ENCODE results near the gene CTNNA1. TPM values are rescaled to one million over a fixed set of nuclear protein-coding genes. Genes with fewer than 3 reads are reported as not detected.

The CTNNA1 gene
- total and polyA plus RNA-seq, 2 experiments from 2014 or later = 171 to 260 TPM

DNA sequence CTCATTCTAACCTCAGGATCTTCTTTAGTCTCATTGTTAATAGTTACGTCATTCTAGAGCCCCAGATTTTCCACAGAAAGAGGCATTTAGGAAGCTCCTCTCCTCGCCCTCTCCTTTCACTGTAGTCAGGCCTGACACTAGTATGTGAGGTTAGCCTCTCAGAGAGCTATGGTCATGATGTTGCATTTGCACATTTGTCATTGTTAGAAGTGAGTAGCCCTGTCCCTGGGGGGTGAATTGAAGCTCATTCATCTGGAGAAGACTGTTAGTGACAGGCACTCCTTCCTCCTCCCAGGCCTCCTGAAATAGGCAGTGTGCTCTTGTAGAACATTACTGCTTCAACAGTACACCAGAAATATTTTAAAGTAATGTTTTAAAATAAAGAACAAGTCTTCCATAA is 148.5 kb downstream of the CTNNA1 start:
- Histone ChIP-seq H3K4me1 (ENCODE audit: low read depth) (no peaks in the 10 kb centered on the region), H3K4me3 (no peak overlapping the region), H3K27ac (no peak overlapping the region), H3K36me3 (peaks cover 26% of the 10 kb centered on the region), H3K27me3 (no peaks in the 10 kb centered on the region), H3K9me3 (ENCODE audit: low read depth) (no peaks in the 10 kb centered on the region)
- TF ChIP-seq, protein P1, sequence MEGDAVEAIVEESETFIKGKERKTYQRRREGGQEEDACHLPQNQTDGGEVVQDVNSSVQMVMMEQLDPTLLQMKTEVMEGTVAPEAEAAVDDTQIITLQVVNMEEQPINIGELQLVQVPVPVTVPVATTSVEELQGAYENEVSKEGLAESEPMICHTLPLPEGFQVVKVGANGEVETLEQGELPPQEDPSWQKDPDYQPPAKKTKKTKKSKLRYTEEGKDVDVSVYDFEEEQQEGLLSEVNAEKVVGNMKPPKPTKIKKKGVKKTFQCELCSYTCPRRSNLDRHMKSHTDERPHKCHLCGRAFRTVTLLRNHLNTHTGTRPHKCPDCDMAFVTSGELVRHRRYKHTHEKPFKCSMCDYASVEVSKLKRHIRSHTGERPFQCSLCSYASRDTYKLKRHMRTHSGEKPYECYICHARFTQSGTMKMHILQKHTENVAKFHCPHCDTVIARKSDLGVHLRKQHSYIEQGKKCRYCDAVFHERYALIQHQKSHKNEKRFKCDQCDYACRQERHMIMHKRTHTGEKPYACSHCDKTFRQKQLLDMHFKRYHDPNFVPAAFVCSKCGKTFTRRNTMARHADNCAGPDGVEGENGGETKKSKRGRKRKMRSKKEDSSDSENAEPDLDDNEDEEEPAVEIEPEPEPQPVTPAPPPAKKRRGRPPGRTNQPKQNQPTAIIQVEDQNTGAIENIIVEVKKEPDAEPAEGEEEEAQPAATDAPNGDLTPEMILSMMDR (IDR thresholded peaks at IDR 0.05; ENCODE audit: low read depth, low read length) = no peak
- no peak for DNase-seq (ENCODE audit: low read depth in 1 of 2, low spot score in 1 of 2)

DNA sequence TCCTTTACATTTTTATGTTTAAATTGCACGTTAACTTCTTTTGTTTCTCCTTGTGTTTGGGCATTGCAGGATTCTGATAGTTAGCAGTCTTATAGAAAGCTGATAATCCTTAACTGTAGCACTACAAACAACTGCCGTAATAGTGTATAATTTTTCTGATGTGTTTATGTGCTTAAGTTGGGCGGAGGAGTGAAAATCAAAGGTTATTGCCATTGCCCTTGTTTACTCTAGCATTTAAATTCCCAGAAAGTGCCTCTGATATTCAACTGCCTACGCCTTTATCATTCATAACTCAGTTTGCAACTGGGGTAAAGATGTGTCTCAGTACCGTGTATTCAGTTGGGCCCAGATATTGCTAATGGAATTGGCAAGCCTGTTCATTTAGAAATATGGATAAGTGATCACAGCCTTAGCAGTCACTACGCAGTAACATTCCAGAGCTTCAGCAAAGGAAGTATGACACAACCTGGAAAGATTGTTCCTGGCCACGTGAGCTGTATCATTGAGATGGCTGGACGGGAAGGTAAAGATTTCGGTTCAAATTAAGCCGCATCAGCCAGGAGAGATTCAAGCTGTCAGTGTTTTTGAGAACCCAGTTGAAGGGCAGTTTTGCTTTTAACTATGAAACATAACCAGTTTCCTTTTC is 150.0 kb downstream of the CTNNA1 start:
- TF ChIP-seq, protein P1 (IDR thresholded peaks at IDR 0.05; ENCODE audit: low read depth, low read length) = no peak
- Histone ChIP-seq H3K27me3 (no peaks in the 10 kb centered on the region), H3K27ac (no peak overlapping the region), H3K4me3 (no peak overlapping the region), H3K4me1 (ENCODE audit: low read depth) (no peaks in the 10 kb centered on the region), H3K36me3 (peaks cover 26% of the 10 kb centered on the region), H3K9me3 (ENCODE audit: low read depth) (no peaks in the 10 kb centered on the region)
- peak in 1 of 2 donors; percentile 62 for DNase-seq (ENCODE audit: low read depth in 1 of 2, low spot score in 1 of 2)

DNA sequence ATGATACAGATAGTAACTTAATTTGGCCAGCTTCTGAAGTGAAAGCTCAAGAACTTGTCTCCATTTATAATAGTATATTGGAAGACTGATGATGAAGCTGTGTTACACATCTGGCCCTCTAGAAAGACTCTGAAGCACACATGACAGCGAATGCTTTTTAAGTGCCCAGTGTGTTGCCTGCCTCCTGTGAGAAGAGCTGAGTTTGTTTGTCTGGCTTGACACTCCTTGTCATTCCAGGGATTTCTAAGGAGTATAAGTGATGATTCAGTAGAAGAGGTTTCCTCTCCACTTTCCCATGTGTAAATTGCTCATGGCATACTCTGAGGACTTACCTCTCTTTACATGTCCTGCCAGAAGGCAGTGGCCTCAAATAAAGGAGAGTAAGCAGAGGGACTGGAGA is 152.3 kb downstream of the CTNNA1 start:
- no peaks in the 10 kb centered on the region for H3K4me1 ChIP-seq (ENCODE audit: low read depth)
- TF ChIP-seq, protein P1 (IDR thresholded peaks at IDR 0.05; ENCODE audit: low read depth, low read length) = no peak
- peaks cover 18% of the 10 kb centered on the region for H3K36me3 ChIP-seq
- H3K27me3 ChIP-seq = no peaks in the 10 kb centered on the region
- no peak overlapping the region for H3K4me3 ChIP-seq
- H3K27ac ChIP-seq = no peak overlapping the region
- H3K9me3 ChIP-seq (ENCODE audit: low read depth) = no peaks in the 10 kb centered on the region
- DNase-seq (ENCODE audit: low read depth in 1 of 2, low spot score in 1 of 2) = no peak

DNA sequence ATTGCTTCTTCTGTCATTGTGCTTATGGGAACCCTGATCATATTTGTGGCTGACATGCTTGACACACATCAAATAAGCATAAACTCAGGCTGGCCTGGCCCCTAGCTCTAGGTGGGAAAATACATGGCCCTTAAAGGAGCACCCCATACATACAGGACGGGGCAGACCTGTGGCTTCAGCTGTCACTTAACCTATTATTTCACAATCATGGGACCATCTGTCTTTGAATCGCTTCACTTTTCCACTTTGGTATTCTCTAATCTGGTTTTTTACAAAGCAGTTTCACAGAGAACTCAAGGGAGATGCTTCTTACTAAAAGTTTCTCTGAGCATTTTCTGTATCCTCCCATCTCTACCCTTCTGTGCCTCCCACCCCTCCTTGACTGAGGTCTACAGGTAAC is 156.5 kb downstream of the CTNNA1 start:
- Histone ChIP-seq H3K4me3 (no peak overlapping the region), H3K36me3 (peaks cover 12% of the 10 kb centered on the region), H3K4me1 (ENCODE audit: low read depth) (no peaks in the 10 kb centered on the region), H3K9me3 (ENCODE audit: low read depth) (no peaks in the 10 kb centered on the region), H3K27ac (no peak overlapping the region), H3K27me3 (no peaks in the 10 kb centered on the region)
- DNase-seq (ENCODE audit: low read depth in 1 of 2, low spot score in 1 of 2) = no peak
- TF ChIP-seq, protein P1 (IDR thresholded peaks at IDR 0.05; ENCODE audit: low read depth, low read length) = no peak

DNA sequence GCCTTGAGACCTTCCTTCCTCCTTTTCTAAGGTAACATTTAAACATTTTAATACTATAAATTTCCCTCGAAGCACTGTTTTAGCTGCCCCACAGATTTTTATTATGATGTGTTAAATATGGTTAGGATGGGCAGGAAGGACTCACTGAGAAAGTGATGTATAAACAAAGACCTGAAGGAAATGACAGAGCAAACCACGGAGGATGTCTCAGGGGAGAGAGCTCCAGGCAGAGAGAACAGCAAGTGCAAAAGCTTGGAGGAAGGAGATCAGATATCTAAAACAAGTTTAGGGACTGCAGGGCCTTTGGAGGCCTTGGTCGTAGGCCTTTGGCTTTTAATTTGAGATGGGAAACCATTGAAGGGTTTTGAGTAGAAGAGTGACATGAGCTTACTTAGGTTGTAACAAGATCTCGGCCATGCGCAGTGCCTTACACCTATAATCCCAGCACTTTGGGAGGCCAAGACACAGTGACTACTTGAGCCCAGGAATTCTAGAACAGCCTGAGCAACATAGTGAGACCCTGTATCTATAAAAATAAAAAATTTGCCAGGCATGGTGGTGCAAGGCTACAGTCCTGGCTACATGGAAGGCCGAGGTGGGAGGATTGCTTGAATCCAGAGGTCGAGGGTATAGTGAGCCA is 157.4 kb downstream of the CTNNA1 start:
- DNase-seq (ENCODE audit: low read depth in 1 of 2, low spot score in 1 of 2) = no peak
- no peak overlapping the region for H3K4me3 ChIP-seq
- TF ChIP-seq, protein P1 (IDR thresholded peaks at IDR 0.05; ENCODE audit: low read depth, low read length) = no peak
- H3K36me3 ChIP-seq = peaks cover 7% of the 10 kb centered on the region
- H3K9me3 ChIP-seq (ENCODE audit: low read depth) = no peaks in the 10 kb centered on the region
- H3K27ac ChIP-seq = no peak overlapping the region
- H3K4me1 ChIP-seq (ENCODE audit: low read depth) = no peaks in the 10 kb centered on the region
- no peaks in the 10 kb centered on the region for H3K27me3 ChIP-seq

Measured in cardiac muscle cell (in vitro differentiated cells and primary cell).